Neural cell (in vitro differentiated cells): ENCODE data around the gene MYBL2.

Experiments
- EP300 ChIP-seq: fragments of 450-650 bp; conservative IDR thresholded peaks from 2 replicates; pipeline ENCODE4 v1.6.1; 2014; ENCODE audit warnings: antibody characterized with exemption, mild to moderate bottlenecking, moderate library complexity; ENCODE audit not compliant: poor library complexity, severe bottlenecking
- EZH2 ChIP-seq: fragments of 200-600, 300-800 bp; shearing (Covaris generic), sonication (generic); IDR thresholded peaks from 2 replicates; pipeline ENCODE4 v1.6.1; 2014; ENCODE audit warnings: antibody characterized with exemption, low read length, borderline replicate concordance, mild to moderate bottlenecking; ENCODE audit not compliant: insufficient read depth, poor library complexity, severe bottlenecking
- MXI1 ChIP-seq: fragments of 450-650 bp; conservative IDR thresholded peaks from 2 replicates; pipeline ENCODE4 v1.6.1; 2014; ENCODE audit warnings: antibody characterized with exemption, mild to moderate bottlenecking; ENCODE audit not compliant: poor library complexity, severe bottlenecking
- POLR2AphosphoS5 ChIP-seq: IDR thresholded peaks from 2 replicates; pipeline ENCODE4 v1.6.1; 2012
- TAF1 ChIP-seq: IDR thresholded peaks from 2 replicates; pipeline ENCODE4 v1.6.1; 2012; ENCODE audit warnings: low read depth
- TF ChIP-seq, protein P1 (sequence below): fragments of 450-650 bp; IDR thresholded peaks from 2 replicates; pipeline ENCODE4 v1.5.1; 2014; ENCODE audit warnings: antibody characterized with exemption, mild to moderate bottlenecking, moderate library complexity; ENCODE audit not compliant: poor library complexity, severe bottlenecking
- TF ChIP-seq, protein P2 (sequence below): IDR thresholded peaks from 2 replicates; pipeline ENCODE4 v1.6.1; 2012; ENCODE audit warnings: borderline replicate concordance

DNA sequence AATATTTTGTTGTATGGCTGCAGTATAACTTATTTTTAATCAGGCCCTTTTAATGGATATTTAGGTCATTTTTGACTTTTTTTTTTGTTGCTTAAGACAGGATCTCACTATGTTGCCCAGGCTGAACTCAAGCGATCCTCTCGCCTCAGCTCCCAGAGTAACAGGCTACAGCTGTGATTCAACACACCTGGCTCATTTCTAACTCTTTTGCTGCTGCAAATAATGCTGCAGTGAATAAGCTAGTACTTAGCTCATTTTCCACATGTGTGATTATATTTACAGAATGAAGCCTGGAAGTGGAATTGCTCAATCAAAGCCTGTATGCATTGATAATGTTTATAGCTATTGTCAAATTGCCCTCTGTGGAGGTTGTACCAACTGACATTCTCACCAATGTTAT, 58.8 kb downstream of the MYBL2 start:
- TF ChIP-seq POLR2AphosphoS5 (no peak), EP300 (no peak), TAF1 (no peak), EZH2 (no peak), MXI1 (no peak)
- TF ChIP-seq, protein P1, sequence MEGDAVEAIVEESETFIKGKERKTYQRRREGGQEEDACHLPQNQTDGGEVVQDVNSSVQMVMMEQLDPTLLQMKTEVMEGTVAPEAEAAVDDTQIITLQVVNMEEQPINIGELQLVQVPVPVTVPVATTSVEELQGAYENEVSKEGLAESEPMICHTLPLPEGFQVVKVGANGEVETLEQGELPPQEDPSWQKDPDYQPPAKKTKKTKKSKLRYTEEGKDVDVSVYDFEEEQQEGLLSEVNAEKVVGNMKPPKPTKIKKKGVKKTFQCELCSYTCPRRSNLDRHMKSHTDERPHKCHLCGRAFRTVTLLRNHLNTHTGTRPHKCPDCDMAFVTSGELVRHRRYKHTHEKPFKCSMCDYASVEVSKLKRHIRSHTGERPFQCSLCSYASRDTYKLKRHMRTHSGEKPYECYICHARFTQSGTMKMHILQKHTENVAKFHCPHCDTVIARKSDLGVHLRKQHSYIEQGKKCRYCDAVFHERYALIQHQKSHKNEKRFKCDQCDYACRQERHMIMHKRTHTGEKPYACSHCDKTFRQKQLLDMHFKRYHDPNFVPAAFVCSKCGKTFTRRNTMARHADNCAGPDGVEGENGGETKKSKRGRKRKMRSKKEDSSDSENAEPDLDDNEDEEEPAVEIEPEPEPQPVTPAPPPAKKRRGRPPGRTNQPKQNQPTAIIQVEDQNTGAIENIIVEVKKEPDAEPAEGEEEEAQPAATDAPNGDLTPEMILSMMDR: no peak
- TF ChIP-seq, protein P2, sequence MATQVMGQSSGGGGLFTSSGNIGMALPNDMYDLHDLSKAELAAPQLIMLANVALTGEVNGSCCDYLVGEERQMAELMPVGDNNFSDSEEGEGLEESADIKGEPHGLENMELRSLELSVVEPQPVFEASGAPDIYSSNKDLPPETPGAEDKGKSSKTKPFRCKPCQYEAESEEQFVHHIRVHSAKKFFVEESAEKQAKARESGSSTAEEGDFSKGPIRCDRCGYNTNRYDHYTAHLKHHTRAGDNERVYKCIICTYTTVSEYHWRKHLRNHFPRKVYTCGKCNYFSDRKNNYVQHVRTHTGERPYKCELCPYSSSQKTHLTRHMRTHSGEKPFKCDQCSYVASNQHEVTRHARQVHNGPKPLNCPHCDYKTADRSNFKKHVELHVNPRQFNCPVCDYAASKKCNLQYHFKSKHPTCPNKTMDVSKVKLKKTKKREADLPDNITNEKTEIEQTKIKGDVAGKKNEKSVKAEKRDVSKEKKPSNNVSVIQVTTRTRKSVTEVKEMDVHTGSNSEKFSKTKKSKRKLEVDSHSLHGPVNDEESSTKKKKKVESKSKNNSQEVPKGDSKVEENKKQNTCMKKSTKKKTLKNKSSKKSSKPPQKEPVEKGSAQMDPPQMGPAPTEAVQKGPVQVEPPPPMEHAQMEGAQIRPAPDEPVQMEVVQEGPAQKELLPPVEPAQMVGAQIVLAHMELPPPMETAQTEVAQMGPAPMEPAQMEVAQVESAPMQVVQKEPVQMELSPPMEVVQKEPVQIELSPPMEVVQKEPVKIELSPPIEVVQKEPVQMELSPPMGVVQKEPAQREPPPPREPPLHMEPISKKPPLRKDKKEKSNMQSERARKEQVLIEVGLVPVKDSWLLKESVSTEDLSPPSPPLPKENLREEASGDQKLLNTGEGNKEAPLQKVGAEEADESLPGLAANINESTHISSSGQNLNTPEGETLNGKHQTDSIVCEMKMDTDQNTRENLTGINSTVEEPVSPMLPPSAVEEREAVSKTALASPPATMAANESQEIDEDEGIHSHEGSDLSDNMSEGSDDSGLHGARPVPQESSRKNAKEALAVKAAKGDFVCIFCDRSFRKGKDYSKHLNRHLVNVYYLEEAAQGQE: no peak
